ENCODE data around the gene ST8SIA1.

ST8SIA1 gene

DNA sequence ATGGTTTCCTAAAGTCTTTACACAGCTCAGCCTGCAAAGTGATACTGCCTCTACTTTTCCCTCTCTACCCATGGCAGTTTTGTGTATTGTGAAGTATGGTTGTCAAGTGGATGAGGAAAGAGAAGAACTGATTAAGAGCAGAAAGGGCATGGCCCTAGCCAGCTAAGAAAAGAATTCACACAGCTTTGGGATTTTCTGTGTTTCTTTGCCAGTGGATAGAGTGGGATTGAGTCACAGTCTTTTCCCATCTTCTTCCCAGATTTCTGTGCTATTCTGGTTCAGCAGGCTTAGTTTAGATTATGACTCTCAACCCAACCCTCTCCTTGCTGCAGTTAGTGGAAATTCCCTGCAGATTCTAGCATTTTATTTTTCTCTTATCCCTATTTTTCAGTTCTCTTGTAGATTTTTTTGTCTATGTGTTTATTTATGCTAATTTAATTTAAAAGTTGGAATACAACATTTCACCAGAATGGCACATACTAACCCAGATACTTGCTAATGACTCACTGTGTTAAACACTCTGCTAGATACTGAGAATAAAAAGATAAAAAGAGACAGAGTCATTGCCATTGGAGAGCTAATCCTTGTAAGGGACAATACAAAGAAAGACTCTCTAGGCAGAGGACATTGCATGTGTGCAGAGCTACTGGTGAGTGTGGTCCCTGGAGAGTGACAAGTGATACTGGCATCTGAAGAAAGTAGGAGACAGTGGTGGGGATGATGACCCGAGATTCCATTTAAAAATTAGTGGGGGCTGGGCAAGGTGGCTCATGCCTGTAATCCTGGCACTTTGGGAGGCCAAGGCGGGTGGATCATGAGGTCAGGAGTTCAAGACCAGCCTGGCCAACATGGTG lies 106.3 kb downstream of the ST8SIA1 start:
- no peaks in the 10 kb centered on the region for H3K9me3 ChIP-seq (ENCODE audit: control insufficient read depth, insufficient read depth, low read depth, low read length)
- no peaks in the 10 kb centered on the region for H3K36me3 ChIP-seq (ENCODE audit: control insufficient read depth in 2 of 2, insufficient read depth in 1 of 2, low read length in 2 of 2)
- no peak overlapping the region for H3K27ac ChIP-seq (ENCODE audit: extremely low read depth, low read depth, low read length)
- no peaks in the 10 kb centered on the region; the same call in 1 of the 2 replicates for H3K4me1 ChIP-seq (ENCODE audit: control insufficient read depth, insufficient read depth, low read length)
- ChIA-PET POLR2A (no interaction called here), CTCF (no interaction called here)
- TF ChIP-seq ZNF175 (tag by site-specific recombination; IDR thresholded peaks at IDR 0.05) (no peak), KLF16 (tag by site-specific recombination; IDR thresholded peaks at IDR 0.05) (no peak), ZNF133 (tag by site-specific recombination; IDR thresholded peaks at IDR 0.05) (no peak), ZNF433 (tag by site-specific recombination; IDR thresholded peaks at IDR 0.05; ENCODE audit: low read depth) (no peak)
- TF ChIP-seq, protein P1, sequence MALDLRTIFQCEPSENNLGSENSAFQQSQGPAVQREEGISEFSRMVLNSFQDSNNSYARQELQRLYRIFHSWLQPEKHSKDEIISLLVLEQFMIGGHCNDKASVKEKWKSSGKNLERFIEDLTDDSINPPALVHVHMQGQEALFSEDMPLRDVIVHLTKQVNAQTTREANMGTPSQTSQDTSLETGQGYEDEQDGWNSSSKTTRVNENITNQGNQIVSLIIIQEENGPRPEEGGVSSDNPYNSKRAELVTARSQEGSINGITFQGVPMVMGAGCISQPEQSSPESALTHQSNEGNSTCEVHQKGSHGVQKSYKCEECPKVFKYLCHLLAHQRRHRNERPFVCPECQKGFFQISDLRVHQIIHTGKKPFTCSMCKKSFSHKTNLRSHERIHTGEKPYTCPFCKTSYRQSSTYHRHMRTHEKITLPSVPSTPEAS (tag by site-specific recombination; IDR thresholded peaks at IDR 0.05) = no peak
- H3K4me3 ChIP-seq (ENCODE audit: low read depth, low read length) = no peak overlapping the region

DNA sequence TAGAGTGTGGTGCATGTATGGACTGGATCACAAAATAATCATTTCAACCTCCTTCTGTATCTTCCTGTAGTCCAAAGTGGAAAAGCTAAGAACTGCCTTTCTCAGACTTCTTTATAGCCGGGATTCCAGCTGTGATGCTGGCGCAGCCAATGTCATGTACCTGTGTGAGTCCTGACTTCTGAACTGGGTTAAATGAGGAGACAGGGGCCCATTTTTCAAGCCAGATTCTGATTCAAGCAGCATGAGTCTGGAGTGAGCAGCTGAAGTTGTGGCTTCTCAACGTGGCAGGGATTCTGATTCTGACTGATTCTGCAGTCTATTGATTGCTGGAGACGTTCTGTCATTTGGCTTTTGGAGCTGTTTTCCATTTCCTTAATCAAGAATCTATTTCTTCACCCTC lies 111.2 kb downstream of the ST8SIA1 start:
- H3K9me3 ChIP-seq (ENCODE audit: control insufficient read depth, insufficient read depth, low read depth, low read length) = no peaks in the 10 kb centered on the region
- H3K27ac ChIP-seq (ENCODE audit: extremely low read depth, low read depth, low read length) = no peak overlapping the region
- no peak overlapping the region for H3K4me3 ChIP-seq (ENCODE audit: low read depth, low read length)
- no peaks in the 10 kb centered on the region for H3K4me1 ChIP-seq (ENCODE audit: control insufficient read depth, insufficient read depth, low read length)
- ChIA-PET CTCF (no interaction called here), POLR2A (no interaction called here)
- TF ChIP-seq ZSCAN23 (tag by site-specific recombination; IDR thresholded peaks at IDR 0.05) (no peak), ZNF596 (tag by site-specific recombination; IDR thresholded peaks at IDR 0.05) (no peak), ZNF548 (tag by site-specific recombination; IDR thresholded peaks at IDR 0.05) (no peak), ZNF776 (tag by site-specific recombination; IDR thresholded peaks at IDR 0.05; ENCODE audit: borderline replicate concordance) (no peak), ZNF121 (tag by site-specific recombination; IDR thresholded peaks at IDR 0.05) (no peak), ZNF426 (tag by site-specific recombination; IDR thresholded peaks at IDR 0.05) (no peak), ZNF791 (tag by site-specific recombination; IDR thresholded peaks at IDR 0.05) (no peak), ZNF549 (tag by site-specific recombination; IDR thresholded peaks at IDR 0.05) (no peak), SP7 (tag by site-specific recombination; IDR thresholded peaks at IDR 0.05) (no peak), ZNF585B (tag by site-specific recombination; IDR thresholded peaks at IDR 0.05) (no peak), ZNF19 (tag by site-specific recombination; IDR thresholded peaks at IDR 0.05; ENCODE audit: low read depth) (no peak), ZNF266 (tag by site-specific recombination; IDR thresholded peaks at IDR 0.05; ENCODE audit: low read depth) (no peak), ZNF132 (tag by site-specific recombination; IDR thresholded peaks at IDR 0.05; ENCODE audit: borderline replicate concordance) (no peak), ZSCAN30 (tag by site-specific recombination; IDR thresholded peaks at IDR 0.05) (no peak), ZNF521 (tag by site-specific recombination; IDR thresholded peaks at IDR 0.05) (no peak), SP2 (tag by site-specific recombination; IDR thresholded peaks at IDR 0.05) (no peak)
- TF ChIP-seq, protein P2, sequence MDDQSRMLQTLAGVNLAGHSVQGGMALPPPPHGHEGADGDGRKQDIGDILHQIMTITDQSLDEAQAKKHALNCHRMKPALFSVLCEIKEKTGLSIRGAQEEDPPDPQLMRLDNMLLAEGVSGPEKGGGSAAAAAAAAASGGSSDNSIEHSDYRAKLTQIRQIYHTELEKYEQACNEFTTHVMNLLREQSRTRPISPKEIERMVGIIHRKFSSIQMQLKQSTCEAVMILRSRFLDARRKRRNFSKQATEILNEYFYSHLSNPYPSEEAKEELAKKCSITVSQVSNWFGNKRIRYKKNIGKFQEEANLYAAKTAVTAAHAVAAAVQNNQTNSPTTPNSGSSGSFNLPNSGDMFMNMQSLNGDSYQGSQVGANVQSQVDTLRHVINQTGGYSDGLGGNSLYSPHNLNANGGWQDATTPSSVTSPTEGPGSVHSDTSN (CRISPR knock-in tag; IDR thresholded peaks at IDR 0.05) = no peak
- TF ChIP-seq, protein P1 (tag by site-specific recombination; IDR thresholded peaks at IDR 0.05) = no peak
- TF ChIP-seq, protein P3, sequence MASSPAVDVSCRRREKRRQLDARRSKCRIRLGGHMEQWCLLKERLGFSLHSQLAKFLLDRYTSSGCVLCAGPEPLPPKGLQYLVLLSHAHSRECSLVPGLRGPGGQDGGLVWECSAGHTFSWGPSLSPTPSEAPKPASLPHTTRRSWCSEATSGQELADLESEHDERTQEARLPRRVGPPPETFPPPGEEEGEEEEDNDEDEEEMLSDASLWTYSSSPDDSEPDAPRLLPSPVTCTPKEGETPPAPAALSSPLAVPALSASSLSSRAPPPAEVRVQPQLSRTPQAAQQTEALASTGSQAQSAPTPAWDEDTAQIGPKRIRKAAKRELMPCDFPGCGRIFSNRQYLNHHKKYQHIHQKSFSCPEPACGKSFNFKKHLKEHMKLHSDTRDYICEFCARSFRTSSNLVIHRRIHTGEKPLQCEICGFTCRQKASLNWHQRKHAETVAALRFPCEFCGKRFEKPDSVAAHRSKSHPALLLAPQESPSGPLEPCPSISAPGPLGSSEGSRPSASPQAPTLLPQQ (tag by site-specific recombination; IDR thresholded peaks at IDR 0.05) = no peak
- no peaks in the 10 kb centered on the region for H3K36me3 ChIP-seq (ENCODE audit: control insufficient read depth in 2 of 2, insufficient read depth in 1 of 2, low read length in 2 of 2)
